NK-92 treated with Interleukin-12 subunit alpha and Interleukin-12 subunit beta, amount 100 ng/mL, for 24 hours (cell line): ENCODE measurements around the gene LSM2.
"Not testable (repeated sequence)": the region's sequence is repeated elsewhere in the genome, so short reads cannot be mapped to it uniquely, and the experiment has no call there.

Experiments
- DNase-seq: peaks from one replicate; lab custom pipeline; 2025; lab: John Stamatoyannopoulos, UW

Gene LSM2

DNA sequence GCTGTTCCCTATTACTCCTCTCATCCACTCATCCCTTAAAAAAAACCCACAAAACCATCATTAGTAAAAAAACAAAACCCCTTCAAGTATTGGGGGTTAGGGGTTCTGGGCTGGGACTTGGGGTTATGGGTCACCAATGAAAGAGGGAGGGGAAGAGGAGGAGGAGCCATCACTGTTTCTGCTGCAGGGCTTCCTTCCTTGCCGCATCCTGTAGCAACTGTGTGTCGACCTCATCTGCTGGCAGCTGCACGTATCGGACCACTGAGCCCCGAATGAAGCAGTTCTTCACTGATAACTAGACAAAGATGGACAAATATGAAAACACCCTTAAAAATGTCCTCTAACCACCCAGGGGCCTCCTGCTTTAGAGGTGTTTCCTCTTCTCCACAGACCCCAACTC, 9.2 kb downstream of the LSM2 start:
- no peak for DNase-seq

DNA sequence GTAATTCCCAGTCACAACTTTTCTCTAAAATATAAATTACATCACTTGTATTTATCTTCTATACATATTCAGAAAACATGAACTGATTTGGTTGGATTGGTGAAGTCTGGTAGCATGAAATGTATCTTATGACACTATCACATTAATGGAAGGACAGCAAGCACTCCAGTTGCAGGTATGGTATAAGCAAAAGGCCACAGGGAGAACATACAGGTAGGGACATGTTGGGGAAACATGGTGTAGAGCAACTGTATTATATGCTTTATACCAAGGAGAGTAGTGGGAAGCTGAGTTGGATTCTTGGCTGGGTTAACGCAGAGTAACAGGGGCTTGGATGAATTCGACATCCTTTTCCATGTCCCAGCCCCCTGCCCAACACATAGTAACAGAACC, 9.8 kb downstream of the LSM2 start:
- DNase-seq = no peak

DNA sequence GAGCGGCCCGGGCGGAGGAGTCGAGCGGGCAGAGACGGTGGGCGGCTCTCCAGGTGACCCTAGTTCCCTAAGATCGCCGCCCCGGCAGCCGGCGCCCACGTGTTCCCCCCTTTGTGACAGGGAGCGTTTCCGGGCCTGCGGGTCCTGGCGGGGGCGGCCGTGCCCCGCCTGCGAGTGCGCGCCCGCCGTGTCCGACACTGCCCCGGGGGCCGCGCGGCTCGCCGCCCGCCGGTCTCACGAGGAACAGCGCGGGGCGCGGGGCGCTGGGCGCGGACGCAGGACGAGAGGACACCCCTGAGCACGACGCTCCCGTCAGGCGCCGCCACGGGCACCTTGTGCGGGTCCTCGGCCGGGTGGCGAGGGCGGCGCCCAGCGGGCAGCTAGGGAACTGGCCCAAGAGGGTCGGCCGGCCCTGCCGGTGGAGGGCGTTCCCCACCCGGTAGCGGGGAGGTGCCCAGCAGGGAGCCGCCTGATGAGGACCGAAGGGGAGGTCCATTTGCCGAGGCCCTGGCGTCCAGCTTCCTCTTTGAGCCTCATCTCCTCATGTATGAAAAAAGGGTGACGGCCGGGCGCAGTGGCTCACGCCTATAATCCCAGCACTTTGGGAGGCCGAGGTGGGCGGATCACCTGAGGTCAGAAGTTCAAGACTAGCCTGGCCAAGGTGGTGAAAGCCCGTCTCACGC, 11.0 kb downstream of the LSM2 start, which contains the start of gene VARS1:
Gene VARS1 (minus strand): TSS at position 137 of the 683 bp plus-strand sequence. CDS start 535 bp downstream, outside the sequence.
- DNase-seq = peak; percentile 79

DNA sequence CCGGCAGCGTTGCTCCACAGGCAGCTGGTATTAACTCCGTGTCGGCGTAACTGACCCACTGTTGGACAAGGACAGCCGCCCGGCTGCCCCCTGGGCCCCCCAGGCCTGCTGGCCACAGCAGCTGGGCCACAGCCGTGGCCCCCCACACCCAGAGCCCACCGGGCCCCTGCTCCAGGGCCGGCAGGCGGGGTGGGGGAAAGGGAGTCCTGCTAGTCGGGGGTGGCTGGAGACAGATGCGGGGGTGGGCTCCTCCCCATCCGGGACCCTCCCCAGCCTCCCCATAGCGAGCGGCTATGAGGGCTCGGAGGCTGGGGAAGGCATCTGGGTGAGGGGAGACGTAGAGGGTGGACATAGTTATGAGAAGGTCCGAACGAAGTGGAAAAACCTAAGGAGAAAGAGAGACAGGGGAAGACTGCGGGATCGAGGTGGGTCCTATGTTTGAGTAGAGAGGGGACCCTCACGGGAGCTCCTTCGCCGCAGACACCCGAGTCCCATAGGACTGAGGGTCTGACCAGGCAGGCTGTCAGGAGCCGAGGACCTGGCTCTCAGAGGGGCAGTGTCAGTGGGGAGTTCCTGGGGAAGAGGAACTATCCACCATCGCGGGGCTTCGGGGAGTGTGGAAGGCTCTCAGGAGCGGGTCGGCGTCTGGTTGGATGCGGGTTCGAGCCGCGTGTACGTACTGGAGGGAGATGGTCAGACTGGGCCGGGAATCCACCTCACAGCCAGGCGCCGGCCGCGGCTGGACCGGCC, 11.7 kb downstream of the LSM2 start:
- DNase-seq = no peak

DNA sequence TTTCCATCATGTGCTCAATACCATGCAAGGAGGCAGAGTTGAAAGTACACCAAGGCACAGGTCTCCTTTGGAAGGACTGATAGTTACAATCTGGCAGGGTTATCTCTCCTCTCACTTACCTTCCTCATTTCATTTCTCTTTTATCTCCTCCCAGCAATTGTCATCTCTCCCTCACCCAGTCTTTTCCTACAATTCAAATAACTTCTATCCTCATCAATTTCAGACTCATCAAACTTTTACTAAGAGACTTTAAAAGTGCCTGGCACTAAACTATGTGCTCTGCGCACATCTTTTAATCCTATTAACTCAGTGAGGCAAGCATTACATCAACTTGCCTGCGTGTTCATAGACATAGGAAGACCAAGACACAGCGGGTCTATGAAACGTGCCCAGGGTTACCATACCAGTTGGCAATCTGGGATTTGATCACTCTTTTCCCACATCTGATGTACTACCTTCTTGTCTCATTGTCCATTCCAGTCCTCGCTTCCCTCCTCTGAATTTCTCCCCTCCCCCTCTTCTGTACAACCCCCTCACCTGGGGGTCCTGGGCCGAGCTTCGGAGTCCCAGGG, 12.4 kb downstream of the LSM2 start:
- no peak for DNase-seq

DNA sequence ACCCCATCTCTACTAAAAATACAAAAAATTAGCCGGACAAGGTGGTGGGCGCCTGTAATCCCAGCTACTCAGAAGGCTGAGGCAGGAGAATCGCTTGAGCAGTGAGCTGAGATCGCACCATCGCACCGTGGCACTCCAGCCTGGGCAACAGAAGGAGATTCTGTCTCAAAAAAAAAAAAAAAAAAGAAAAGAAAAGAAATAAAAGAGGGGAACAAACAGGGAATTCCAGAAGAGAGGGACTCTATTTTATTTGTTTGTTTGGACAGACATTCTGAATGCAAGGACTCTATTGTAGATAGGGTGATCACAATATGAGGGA, 12.9 kb downstream of the LSM2 start:
- DNase-seq = not testable (repeated sequence)

DNA sequence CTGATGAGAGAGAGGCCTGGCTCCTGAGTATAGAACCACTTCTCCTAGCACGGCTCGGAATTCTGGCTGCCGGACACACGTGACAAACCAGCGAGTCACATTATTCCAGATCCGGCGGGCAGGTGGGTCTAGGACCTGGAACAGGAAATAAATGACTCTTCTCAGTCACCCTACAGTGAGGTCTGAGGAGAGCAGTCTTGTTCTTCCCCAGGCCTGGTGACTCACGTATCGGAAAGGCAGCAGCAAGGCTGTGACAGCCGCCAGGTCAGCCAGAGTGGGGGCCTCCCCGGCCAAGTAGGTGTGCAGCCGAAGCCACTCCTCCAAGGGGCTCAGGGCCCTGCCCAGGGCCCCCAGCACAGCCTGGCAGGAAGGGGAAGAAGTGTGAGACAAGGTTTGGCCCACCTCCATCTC, 14.0 kb downstream of the LSM2 start:
- no peak for DNase-seq

DNA sequence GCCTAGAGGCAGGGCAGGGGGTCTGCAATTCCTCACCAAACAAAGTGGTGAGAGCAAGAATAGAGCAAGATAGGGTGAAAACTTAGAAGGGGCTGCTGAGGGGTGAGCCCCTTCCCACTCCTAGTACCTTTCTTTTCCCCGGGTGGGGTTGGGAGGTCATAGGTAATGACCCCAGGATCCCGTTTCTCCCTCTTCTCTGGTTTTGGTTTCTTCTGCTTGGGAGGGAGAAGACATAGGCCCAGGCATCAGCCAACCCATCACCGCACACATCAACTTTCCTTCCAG, 14.7 kb downstream of the LSM2 start:
- DNase-seq = no peak

DNA sequence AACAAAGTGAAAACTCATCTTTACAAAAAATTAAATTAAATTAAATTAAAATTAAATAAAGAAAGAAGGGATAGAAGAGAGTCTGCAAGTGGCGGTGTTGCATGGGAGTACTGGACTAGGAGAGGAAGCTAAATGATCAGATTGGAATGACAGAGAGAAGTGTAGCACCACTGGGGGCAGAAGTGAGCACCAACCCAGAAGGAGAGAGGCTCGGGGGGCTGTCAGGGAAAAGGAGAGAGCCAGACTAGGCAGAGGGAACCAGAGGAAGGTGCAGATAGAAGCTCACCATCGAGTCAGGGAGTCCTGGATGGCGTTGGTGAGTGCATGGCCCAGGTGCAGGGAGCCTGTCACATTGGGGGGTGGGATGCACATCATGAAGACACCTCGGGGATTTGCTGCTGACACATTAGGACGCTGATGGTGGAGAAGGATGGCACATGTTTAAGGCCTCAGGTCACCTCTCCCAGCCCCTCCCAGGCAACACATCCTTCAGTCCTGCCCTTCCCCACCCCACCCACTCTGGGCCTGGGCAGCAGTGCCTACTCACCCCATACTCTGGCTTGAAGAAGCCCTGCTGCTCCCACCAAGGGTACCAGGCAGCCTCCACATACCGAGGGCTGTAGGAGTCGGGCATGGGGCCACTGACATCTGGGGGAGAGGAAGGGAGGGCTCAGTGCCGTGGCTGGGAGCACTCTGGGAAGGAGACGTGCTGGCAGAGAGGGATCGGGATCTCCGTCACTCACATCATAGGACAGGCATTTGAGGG, 15.3 kb downstream of the LSM2 start:
- no peak for DNase-seq

DNA sequence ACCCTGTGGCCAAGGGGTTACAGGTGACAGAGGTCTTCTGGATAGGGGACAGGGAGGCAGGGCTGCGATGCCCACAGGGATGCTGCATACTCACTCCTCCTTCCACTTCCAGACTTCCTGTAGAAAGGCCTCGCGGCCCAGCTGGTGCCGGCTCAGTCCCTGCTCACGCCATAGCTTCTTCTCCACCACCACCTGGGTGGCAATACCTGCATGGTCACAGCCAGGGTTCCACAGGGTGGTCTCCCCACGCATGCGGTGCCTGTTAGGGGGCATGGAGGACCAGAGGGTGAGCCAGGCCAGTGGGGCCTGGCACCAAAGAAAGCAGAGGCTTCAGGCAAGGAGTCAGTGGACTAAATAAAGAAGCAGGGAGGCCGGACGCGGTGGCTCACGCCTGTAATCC, 21.3 kb downstream of the LSM2 start:
- no peak for DNase-seq

DNA sequence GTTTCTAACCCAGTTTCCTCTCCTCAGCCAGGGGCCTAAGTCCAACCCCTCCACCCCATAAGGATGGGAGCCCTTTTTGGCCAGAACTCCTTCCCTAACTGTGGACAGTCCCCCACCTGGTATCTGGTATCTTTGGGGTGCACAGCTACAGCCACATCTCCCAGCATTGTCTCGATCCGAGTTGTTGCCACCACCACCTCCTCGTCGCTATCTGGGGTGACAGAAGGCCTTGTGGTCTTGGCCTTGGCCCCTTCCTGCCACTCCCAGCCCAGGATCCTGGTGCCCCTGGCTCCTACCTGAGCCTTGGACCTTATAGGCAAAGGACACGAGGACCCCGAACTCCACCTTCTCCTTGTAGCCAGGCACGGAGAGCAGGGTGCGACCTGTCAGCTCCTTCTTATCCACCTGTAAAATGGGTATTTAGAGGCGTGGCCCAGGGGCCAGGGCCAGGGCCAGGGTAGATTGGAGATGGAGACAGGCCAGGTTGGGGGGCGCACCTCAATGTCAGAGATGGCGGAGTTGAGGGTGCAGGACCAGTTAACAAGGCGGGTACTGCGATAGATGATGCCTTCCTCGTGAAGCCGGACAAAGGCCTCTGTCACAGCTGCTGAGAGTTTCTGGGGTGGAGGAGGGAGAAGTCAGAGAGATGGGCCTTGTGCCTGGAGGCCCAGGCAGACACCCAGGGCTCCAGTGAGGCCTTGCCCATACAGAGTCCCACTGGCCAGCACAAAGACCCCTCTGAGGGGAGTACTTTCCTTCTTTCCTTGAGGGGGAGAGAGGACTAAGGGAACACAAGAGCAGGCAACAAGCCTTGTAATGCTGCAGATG, 22.5 kb downstream of the LSM2 start:
- no peak for DNase-seq

DNA sequence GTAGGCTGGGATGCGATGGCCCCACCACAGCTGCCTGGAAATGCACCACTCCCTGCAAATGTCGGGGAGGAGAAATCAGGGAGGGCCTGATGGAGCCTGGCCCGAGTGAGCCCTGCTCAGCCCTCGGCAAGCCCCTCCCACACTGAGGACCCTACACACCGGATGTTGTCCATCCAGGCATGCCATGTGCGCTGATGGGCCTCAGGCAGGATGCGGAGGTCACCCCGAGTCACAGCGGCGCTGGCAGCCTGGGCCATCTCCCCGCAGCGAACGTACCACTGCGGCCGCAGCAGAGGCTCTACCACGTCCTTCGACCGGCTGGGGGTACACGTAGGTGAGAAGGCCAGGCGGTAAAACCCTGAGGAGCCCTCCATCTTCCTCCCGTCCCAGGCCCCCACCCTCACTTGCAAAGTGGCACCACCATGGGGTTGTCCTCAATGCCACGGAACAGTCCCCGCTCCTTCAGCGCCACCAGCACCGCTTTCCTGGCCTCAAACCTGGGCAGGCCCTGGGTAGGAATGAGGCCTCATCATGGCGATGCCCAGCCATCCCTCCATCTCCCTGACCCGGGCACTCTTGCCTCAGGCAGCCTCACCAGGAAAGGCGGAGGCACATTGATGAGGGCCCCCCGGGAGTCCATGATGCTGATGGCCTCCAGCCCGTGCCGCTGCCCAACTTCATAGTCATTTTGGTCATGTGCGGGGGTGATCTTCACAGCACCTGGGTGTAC, 24.5 kb downstream of the LSM2 start:
- no peak for DNase-seq

DNA sequence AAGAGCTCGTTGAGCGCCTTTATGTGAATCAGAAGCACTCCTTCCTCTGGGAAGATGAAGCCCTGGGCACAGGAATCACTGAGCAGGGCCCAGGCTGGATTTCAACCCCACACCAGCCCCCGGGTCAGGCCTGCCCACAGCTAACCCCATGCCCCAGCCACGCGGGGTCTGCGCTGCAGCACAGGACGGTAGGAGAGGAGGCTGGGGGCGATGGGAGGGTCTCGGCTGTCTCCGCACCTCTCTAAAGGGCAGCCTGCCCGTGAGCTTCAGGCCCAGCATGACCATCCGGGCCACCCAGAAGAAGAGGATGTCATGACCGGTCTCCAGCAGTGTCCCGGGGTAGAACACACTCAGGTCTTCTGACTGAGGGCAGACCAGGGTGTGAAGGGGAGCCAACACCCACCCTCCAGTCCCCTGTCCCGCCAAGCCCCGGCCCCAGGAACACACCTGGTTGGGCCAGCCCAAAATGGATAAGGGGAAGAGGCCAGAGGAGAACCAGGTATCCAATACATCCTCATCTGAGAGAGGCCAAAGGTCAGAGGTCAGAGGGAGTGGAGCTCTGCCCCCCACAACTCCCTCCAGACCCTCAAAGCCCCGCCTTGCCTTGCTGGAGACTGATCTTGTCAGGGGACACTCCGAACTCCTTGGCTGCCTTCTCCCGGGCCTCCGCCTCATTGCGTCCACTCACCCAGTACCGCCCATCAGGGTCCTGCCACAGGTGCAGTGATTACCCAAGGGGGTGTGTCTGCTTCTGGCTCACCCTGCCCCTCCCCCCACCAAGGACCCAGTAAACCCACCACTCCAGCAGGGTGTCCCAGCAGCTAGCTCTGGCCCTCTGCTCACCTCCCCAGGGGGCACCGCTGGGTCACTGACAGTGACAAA, 25.3 kb downstream of the LSM2 start:
- DNase-seq = no peak

DNA sequence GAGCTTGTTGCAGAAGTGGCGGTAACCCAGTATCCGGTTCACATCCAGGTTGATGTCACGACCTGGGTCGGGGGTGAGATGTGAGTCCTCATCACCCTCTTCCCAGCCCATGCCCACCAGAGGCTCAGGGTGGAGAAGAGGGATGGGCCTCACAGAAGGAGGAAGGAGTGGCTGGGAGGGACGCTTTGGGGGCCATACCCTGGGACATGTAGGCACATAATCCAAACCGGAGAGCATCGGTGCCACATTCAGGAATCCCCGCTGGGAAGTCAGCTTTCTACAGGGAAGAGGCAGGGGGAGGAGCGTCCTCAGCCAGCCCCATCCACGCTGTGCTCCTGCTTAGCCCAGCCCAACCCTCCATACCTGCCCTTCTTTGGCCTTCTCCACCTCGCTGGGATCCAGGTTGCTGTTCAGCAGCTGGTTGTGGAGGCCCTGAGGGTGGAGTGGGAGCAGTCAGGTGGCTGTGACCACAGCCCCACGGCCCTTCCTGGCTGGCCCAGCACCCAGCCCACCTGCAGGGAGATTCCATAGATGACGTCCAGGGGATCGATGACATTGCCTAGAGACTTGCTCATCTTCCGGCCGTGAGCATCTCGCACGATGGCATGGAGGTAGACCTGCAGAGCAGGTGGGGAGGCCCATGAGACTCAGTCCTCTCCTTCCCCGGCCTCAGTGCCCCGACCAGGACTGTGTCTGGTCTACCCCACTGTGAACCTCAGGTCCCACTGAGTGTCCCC, 26.1 kb downstream of the LSM2 start:
- no peak for DNase-seq

DNA sequence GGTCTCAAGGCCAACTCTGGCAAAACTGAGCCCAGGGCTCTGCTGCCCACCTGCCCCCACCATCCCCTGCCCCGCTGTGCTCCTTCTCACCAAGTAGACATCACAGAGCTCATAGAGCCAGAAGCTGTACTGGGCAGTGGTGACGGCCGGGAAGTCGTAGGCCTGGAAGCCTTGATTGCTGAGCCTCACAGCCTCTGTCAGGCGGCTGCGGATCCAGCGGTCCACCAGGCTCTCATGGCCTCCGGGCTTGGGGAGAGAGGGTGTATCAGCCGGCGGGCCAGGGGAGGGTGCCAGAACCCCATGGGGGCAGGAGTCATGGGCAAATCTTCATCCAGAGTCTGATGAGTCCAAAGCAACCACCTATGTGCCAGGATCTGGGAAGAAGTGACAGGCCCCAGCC, 26.9 kb downstream of the LSM2 start:
- DNase-seq = no peak

DNA sequence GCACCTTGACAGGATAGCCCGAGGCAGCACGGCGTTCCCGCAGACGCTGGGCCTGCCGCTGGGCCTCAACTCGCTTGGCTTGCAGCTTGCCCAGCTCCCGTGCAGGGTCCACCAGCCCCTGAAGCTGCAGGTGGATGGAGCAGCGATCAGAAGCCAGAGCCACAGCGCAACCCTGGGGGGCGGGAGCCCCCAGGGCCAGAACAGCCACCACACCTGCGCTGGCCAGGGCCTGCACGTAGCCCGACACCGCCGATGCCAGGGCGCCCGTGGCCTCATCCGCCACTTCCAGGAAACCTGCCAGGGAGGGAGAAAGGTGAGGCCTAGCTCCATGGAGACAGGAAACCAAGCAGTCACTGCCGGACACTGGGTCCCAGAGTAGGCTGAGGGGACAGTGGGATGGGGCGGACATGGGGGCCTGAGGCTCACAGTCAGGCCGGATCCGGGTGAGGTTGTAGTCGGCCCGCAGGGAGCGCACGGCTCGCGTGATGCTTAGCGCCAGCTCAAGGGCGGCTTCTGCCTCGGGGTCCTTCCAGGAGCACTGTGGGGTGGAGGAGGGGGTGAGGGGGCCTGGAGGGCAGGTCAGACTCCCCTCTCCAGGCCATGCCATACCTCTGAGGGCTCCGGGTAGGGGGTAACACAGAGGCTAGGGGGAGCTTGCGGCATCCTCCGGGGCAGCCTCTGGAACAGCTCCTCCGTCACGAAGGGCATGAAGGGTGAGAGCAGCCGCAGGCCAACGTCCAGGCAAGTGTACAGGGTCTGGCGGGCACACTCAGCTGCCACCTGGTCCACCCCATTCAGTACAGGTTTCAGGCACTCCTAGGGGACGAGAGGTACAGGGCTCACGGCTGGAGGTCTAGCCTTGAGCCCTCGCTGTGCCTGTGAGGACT, 27.5 kb downstream of the LSM2 start:
- DNase-seq = no peak

DNA sequence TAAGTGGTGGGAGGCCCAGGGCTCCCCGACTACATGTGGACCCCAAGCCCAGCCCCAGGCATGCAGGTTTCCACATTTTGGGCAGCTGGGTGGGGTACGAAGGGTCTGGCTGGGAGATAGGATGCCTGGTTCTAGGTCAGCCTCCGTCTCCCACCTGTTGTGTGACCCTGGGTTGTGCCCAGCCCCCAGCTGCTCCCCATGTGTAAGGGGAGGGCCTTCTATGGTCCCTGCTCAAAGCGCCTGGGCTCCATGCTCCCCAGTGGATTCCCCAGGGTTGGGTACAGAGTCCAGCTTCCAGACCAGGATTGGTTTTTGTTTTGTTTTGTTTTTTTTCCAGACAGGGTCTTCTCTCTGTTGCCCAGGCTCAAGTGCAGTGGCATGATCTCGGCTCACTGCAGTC, 28.6 kb downstream of the LSM2 start:
- DNase-seq = no peak

DNA sequence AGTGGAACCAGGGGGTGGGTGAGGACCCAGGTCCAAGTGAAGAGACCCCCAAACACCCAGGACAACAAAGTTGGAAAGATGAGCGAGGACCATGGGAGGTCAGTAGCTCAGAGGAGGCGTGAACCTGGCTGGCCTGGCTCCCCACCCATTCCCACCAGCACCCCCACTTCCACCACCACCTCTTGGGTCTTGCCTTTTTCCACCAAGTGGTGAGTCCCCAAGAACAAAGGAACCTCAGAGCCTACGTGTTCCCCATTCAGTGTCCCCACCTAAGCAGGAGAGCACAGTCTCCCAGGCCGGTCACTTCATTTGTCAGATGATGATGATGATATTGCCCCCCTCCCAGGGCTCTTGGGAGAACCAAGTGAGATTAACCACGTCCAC, 29.1 kb downstream of the LSM2 start:
- DNase-seq = no peak
